Neuron (in vitro differentiated cells): ENCODE measurements around the gene LCN15.

Source experiments
- H2AFZ ChIP-seq: one replicate; pipeline ENCODE4 v1.6.1; 2013; ENCODE audit warnings: low read depth, mild to moderate bottlenecking, inconsistent platforms, low read length, moderate library complexity
- H3K27me3 ChIP-seq: one replicate; pipeline ENCODE4 v1.6.1; 2013; ENCODE audit warnings: low read length; ENCODE audit not compliant: insufficient read depth
- H3K36me3 ChIP-seq: one replicate; pipeline ENCODE4 v1.6.1; 2013; ENCODE audit warnings: low read length; ENCODE audit not compliant: insufficient read depth
- H3K4me1 ChIP-seq: one replicate; pipeline ENCODE4 v1.6.1; 2013; ENCODE audit warnings: low read length; ENCODE audit not compliant: insufficient read depth
- H3K4me3 ChIP-seq: 2 replicates; pipeline ENCODE4 v1.5.1; 2013; ENCODE audit warnings: mild to moderate bottlenecking, low read length, moderate library complexity
- H3K9me3 ChIP-seq: one replicate; pipeline ENCODE4 v1.6.1; 2013; ENCODE audit warnings: low read length

Gene LCN15

GRCh38 chr9:136729926-136730325 is 34.4 kb downstream of the LCN15 start:
- no peak overlapping the region for H2AFZ ChIP-seq
- peaks cover 4% of the 10 kb centered on the region for H3K27me3 ChIP-seq
- H3K36me3 ChIP-seq: peaks cover 17% of the 10 kb centered on the region
- no peaks in the 10 kb centered on the region for H3K9me3 ChIP-seq
- peaks cover 23% of the 10 kb centered on the region for H3K4me1 ChIP-seq
- H3K4me3 ChIP-seq: no peak overlapping the region

DNA sequence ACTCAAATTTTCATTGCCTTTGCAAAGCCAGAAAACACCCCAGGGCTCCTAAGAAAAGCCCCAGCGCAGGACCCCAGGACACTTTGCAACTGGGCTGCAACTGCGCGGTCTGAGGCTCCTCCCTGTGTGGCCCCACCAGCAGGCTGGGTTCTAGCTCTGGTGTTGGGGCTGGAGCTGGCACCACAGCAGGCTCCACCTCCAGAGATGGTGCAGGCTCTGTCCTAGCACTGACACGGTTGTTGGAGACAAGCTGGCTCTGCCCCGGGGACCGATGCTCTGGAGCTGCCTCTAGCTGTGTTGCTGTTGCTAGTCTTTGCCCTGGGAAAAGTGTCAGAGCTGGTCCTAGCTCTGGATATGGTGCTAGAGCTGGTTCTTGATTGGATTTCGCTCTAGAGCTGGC is 35.2 kb downstream of the LCN15 start:
- Histone ChIP-seq H3K9me3 (no peaks in the 10 kb centered on the region), H2AFZ (no peak overlapping the region), H3K27me3 (peaks cover 3% of the 10 kb centered on the region), H3K4me3 (no peak overlapping the region), H3K4me1 (peaks cover 23% of the 10 kb centered on the region), H3K36me3 (peaks cover 25% of the 10 kb centered on the region)

GRCh38 chr9:136728548-136729123 is 35.7 kb downstream of the LCN15 start:
- H2AFZ ChIP-seq: peak overlapping the region; percentile 65
- H3K27me3 ChIP-seq: no peaks in the 10 kb centered on the region
- no peaks in the 10 kb centered on the region for H3K9me3 ChIP-seq
- peak overlapping the region; percentile 99 for H3K4me3 ChIP-seq
- peaks cover 30% of the 10 kb centered on the region for H3K36me3 ChIP-seq
- peaks cover 23% of the 10 kb centered on the region for H3K4me1 ChIP-seq

GRCh38 chr9:136728080-136728547 is 36.2 kb downstream of the LCN15 start:
- H3K4me1 ChIP-seq: peaks cover 23% of the 10 kb centered on the region
- H2AFZ ChIP-seq: peak overlapping the region; percentile 65
- H3K4me3 ChIP-seq: peak overlapping the region; percentile 99
- H3K9me3 ChIP-seq: no peaks in the 10 kb centered on the region
- no peaks in the 10 kb centered on the region for H3K27me3 ChIP-seq
- peaks cover 35% of the 10 kb centered on the region for H3K36me3 ChIP-seq

DNA sequence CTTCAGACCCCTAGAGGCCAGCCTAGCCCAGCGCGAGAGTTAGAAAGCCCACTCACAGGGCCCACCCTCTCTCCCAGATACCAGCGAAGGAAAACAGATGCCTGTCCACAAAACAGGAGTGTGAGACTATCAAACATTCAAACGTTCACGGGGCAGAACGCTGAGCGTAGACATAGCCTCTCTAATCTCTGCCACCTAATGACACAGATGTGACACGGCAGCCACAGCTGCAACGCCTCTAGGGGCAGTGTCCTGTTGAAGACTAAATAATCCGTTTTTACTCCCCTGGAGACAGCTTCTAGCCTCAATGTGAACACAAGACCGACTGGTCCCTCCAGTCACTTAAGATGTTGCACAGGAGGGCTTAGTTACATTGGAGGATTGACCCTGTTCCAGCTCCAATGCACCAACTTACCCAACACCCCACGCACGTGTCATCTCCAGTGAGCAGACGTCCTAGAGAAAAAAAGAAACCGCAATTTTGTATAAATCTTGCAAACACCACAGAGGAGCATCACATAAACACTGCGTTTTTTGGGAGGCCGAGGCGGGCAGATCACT is 37.6 kb downstream of the LCN15 start:
- Histone ChIP-seq H3K27me3 (no peaks in the 10 kb centered on the region), H2AFZ (no peak overlapping the region), H3K36me3 (peaks cover 45% of the 10 kb centered on the region), H3K9me3 (no peaks in the 10 kb centered on the region), H3K4me3 (peak overlapping the region; percentile 99), H3K4me1 (peaks cover 27% of the 10 kb centered on the region)

DNA sequence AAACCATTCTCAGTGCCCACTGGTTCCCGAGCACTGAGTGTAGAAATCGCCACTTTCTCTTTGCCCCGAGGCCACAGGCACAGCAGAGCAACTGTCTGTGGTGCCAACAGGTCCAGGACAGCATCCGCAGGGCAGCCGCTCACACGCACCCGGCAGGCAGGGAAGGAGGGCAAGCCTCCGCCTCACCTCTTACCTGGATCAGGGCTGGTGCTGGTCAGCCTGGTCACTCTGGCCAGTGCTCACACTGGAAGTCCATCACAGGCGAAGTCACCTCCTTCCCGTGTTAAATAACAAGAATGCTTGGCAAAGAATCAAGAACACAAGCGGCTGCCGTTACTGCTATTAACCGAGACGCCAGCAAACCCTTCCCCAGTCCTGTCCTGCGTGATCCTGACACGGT is 38.2 kb downstream of the LCN15 start:
- no peaks in the 10 kb centered on the region for H3K9me3 ChIP-seq
- peaks cover 33% of the 10 kb centered on the region for H3K4me1 ChIP-seq
- no peaks in the 10 kb centered on the region for H3K27me3 ChIP-seq
- H3K4me3 ChIP-seq: no peak overlapping the region
- H2AFZ ChIP-seq: no peak overlapping the region
- peaks cover 51% of the 10 kb centered on the region for H3K36me3 ChIP-seq

GRCh38 chr9:136725612-136726011 is 38.7 kb downstream of the LCN15 start:
- Histone ChIP-seq H3K4me1 (peaks cover 38% of the 10 kb centered on the region), H3K27me3 (no peaks in the 10 kb centered on the region), H3K9me3 (no peaks in the 10 kb centered on the region), H3K4me3 (no peak overlapping the region), H3K36me3 (peaks cover 52% of the 10 kb centered on the region), H2AFZ (no peak overlapping the region)

DNA sequence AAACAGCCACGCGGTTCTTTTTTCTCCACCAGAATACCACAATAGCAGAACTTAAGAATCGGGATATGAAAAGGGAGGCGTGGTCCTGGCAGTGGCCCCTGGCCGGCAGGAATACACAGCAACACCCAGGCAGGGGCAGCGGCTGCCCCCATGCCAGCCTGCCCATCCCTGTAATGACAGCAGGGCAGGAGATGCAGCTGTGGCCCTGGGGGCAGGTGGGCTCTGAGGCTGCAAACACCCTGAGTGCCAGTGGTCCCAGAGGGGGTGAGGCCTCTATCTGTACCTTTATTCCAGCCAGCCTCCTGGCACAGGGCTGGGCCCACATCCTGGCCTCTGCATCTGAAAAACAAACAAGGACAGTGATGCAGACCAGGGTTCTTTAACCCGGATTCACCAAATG is 39.5 kb downstream of the LCN15 start:
- H3K36me3 ChIP-seq: peaks cover 52% of the 10 kb centered on the region
- no peak overlapping the region for H2AFZ ChIP-seq
- H3K9me3 ChIP-seq: no peaks in the 10 kb centered on the region
- H3K4me1 ChIP-seq: peaks cover 46% of the 10 kb centered on the region
- no peak overlapping the region for H3K4me3 ChIP-seq
- no peaks in the 10 kb centered on the region for H3K27me3 ChIP-seq

DNA sequence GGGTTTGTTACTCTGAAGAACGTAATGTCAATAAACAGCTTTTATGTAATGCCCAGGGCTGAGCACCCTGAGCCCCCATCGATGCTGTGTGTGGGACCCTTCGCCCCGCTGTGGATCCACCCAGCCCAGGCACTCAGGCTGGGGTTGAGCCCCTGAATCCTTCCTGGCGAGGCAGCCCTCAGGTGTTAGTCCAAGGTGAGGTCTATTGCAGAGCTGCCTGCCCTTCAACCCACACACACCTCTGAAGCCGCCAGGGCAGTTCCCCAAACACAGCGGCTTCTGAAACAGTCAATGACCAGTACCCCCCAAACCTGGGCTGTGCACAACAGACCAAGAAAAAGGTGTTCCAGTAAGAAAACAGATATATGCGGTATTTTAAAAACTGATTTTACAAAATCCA is 40.3 kb downstream of the LCN15 start:
- H3K4me1 ChIP-seq: peaks cover 54% of the 10 kb centered on the region
- H3K27me3 ChIP-seq: no peaks in the 10 kb centered on the region
- H2AFZ ChIP-seq: no peak overlapping the region
- no peaks in the 10 kb centered on the region for H3K9me3 ChIP-seq
- no peak overlapping the region for H3K4me3 ChIP-seq
- peaks cover 52% of the 10 kb centered on the region for H3K36me3 ChIP-seq

- Histone ChIP-seq H3K4me3 (no peak overlapping the region), H3K4me1 (peaks cover 54% of the 10 kb centered on the region), H3K9me3 (no peaks in the 10 kb centered on the region), H2AFZ (no peak overlapping the region), H3K36me3 (peaks cover 52% of the 10 kb centered on the region), H3K27me3 (no peaks in the 10 kb centered on the region)
These were observed 40.8 kb downstream of the LCN15 start for GRCh38 chr9:136723362-136723976.

GRCh38 chr9:136722969-136723356 is 41.4 kb downstream of the LCN15 start:
- H3K4me1 ChIP-seq: peaks cover 54% of the 10 kb centered on the region
- peaks cover 52% of the 10 kb centered on the region for H3K36me3 ChIP-seq
- H3K9me3 ChIP-seq: no peaks in the 10 kb centered on the region
- no peaks in the 10 kb centered on the region for H3K27me3 ChIP-seq
- no peak overlapping the region for H3K4me3 ChIP-seq
- H2AFZ ChIP-seq: no peak overlapping the region

DNA sequence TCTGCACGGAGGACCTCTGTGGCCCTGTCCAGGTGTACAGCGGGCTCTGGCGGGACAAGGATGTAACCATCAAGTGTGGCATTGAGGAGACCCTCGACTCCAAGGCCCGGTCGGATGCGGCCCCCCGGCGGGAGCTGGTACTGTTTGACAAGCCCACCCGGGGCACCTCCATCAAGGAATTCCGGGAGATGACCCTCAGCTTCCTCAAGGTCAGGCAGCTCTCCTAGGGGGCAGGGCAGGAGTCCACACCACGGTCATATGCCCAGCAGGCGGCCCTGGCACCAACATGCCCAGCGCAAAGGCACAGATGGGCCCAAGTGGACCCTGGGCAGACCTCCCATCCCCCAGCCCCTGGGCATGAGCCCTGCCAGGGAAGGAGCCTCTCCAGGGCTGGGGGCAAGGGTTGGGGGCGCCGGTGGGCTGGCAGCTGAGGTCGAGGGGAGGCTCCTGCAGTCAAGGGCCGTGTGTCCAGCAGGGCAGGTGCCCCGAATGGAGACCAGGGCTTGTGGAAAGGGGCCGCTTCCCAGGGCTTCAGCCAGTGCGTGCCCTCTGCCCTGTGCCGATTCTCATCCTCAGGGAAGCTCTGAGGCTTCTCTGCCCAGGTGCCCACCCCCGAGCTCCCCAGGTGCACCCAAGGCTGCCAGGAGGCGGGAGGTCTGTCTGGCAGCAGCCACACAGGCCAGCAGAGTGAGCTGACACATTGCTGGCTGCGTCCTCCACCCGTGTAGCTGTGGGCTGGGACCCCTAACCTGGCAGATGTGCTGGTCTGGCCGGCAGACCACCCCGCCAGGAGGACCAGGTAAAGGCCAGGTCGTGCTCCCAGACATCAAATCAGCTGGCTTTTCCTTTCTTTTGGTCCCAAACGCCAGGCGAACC is 42.0 kb downstream of the LCN15 start:
- no peak overlapping the region for H2AFZ ChIP-seq
- no peaks in the 10 kb centered on the region for H3K9me3 ChIP-seq
- peaks cover 51% of the 10 kb centered on the region for H3K4me1 ChIP-seq
- H3K36me3 ChIP-seq: peaks cover 52% of the 10 kb centered on the region
- H3K4me3 ChIP-seq: no peak overlapping the region
- H3K27me3 ChIP-seq: no peaks in the 10 kb centered on the region
